ENCODE results near the gene MAD2L2. TPM values are rescaled to one million over a fixed set of nuclear protein-coding genes. Genes with fewer than 3 reads are reported as not detected.

MAD2L2 gene
- total RNA-seq, 6 experiments from 2014 or later: 18.0 to 66.4 (median 29.7) TPM

DNA sequence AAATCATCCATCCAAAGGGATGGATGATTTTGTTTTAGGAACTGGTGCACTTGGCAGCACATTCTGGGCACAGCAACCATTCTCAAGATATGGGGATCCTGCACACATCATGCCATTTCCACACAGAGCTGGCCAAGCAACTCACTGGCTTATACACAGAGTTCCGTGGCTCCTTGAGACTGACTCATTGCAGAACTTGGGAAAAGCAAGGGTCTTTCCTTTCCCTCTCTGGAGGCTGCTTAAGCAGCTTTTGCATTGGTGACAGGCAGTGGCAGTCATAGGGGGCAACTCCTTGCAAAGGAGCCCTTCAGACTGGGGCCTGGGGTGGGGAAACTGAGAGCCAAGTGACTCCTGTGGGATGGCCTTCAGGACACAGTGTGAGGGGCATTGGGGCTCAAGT, 1.9 kb upstream of the MAD2L2 start:
- no CpG with 5 or more reads among the region's 1 CpG for WGBS (ENCODE audit: insufficient coverage, low coverage, low lambda C conversion rate, missing lambda C conversion rate)
- no peak for TF ChIP-seq POLR2A (IDR thresholded peaks at IDR 0.05)
- TF ChIP-seq, protein P1, sequence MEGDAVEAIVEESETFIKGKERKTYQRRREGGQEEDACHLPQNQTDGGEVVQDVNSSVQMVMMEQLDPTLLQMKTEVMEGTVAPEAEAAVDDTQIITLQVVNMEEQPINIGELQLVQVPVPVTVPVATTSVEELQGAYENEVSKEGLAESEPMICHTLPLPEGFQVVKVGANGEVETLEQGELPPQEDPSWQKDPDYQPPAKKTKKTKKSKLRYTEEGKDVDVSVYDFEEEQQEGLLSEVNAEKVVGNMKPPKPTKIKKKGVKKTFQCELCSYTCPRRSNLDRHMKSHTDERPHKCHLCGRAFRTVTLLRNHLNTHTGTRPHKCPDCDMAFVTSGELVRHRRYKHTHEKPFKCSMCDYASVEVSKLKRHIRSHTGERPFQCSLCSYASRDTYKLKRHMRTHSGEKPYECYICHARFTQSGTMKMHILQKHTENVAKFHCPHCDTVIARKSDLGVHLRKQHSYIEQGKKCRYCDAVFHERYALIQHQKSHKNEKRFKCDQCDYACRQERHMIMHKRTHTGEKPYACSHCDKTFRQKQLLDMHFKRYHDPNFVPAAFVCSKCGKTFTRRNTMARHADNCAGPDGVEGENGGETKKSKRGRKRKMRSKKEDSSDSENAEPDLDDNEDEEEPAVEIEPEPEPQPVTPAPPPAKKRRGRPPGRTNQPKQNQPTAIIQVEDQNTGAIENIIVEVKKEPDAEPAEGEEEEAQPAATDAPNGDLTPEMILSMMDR (IDR thresholded peaks at IDR 0.05): no peak
- Histone ChIP-seq H3K4me1 (peaks cover 0 to 16% (median 3%) of the 10 kb centered on the region in 4 donors), H3K27me3 (no peaks in the 10 kb centered on the region), H3K9me3 (no peaks in the 10 kb centered on the region), H3K36me3 (no peaks in the 10 kb centered on the region), H3K4me3 (no peak overlapping the region), H3K27ac (no peak overlapping the region)
- DNase-seq (no peak), ATAC-seq (no peak)
- intact Hi-C loops (cut with DNase I): no loop called here

DNA sequence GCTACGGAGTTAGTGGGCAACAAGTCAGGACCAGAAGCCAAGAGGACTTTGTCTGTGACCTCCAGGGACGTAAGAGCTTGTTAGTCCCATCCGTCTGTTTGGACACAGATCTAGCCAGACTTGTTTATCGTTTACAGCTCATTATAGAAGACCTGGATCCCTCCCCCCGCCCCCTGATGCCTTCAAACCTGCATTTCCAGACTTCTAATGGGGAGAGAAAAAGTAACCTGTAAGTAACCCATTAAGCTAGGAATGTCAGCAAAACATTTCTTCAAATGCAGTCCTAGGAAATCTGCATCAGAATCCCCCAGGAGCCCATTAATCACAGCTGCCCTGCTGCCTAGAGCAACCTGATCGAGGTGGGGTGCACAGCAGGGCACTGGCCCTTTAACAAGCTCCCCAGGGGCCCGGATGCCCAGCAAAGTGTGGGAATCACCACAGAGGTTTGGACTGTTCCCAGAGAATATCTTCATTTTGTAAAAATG, 1.4 kb upstream of the MAD2L2 start:
- TF ChIP-seq, protein P1 (IDR thresholded peaks at IDR 0.05): no peak
- TF ChIP-seq POLR2A (IDR thresholded peaks at IDR 0.05): no peak
- intact Hi-C loops (cut with DNase I): no loop called here

GRCh38 chr1:11680270-11681070, 478 bp downstream of the MAD2L2 start:
- Histone ChIP-seq H3K36me3 (peaks cover 0 to under 1% (median 0%) of the 10 kb centered on the region in 4 donors), H3K9me3 (no peaks in the 10 kb centered on the region), H3K4me1 (peaks cover 0 to 33% (median 9%) of the 10 kb centered on the region in 4 donors), H3K27ac (peak overlapping the region; percentile 74 to 94 (median 77)), H3K27me3 (no peaks in the 10 kb centered on the region), H3K4me3 (peak overlapping the region; percentile 68 to 81 (median 76))
- no CpG with 5 or more reads among the region's 65 CpGs for WGBS (ENCODE audit: insufficient coverage, low coverage, low lambda C conversion rate, missing lambda C conversion rate)
- DNase-seq (no peak), ATAC-seq (peak; percentile 1 to 14 (median 3))
- TF ChIP-seq POLR2A (IDR thresholded peaks at IDR 0.05): no peak
- TF ChIP-seq, protein P1 (IDR thresholded peaks at IDR 0.05): no peak
- intact Hi-C loops (cut with DNase I): no loop called here

More for the DNA sequence above, 1.4 kb upstream of the MAD2L2 start:
- Histone ChIP-seq H3K9me3 (no peaks in the 10 kb centered on the region), H3K4me3 (no peak overlapping the region), H3K4me1 (peaks cover 0 to 16% (median 3%) of the 10 kb centered on the region in 4 donors), H3K27me3 (no peaks in the 10 kb centered on the region), H3K27ac (no peak overlapping the region), H3K36me3 (no peaks in the 10 kb centered on the region)
- WGBS (ENCODE audit: insufficient coverage, low coverage, low lambda C conversion rate, missing lambda C conversion rate): 28% methylated on average over 5 of the region's 7 CpGs
- peak in 1 of 4 donors; percentile 8 for ATAC-seq
- DNase-seq: no peak

DNA sequence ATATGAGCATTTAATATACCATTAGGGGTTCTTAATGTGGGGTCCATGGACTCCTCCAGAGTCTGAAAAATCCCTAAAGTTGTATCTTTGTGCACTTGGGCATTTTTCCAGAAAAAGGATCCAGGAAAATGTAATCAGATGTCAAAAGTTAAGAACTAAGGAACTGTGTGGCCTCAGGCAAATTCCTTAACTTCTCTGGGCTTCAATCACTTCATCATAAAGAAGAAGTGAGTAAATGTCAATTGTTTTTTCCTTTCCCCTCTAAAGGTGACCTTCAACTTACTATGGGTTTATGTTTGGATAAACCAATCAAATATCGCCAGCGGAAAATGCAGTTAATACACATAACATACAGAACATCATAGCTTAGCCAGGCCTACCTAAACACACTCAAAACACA, 2.5 kb downstream of the MAD2L2 start:
- Histone ChIP-seq H3K27me3 (no peaks in the 10 kb centered on the region), H3K36me3 (peaks cover 0 to 9% (median 4%) of the 10 kb centered on the region in 4 donors), H3K4me1 (peaks cover 0 to 40% (median 9%) of the 10 kb centered on the region in 4 donors), H3K27ac (no peak overlapping the region), H3K9me3 (no peaks in the 10 kb centered on the region), H3K4me3 (no peak overlapping the region)
- DNase-seq (no peak), ATAC-seq (no peak)
- TF ChIP-seq, protein P1 (IDR thresholded peaks at IDR 0.05): no peak
- TF ChIP-seq POLR2A (IDR thresholded peaks at IDR 0.05): no peak
- 94% methylated on average over 2 of the region's 2 CpGs for WGBS (ENCODE audit: insufficient coverage, low coverage, low lambda C conversion rate, missing lambda C conversion rate)
- intact Hi-C loops (cut with DNase I): no loop called here

Data from right lobe of liver (tissue), 6 donors.